T-helper 1 cell treated with Interleukin-12 subunit alpha and Interleukin-12 subunit beta and Interleukin-4 antibody, amounts not matched to agents 30 ng/mL and 1 ng/mL, for 36 hours (primary cell): ENCODE measurements around the gene ACOX1. TPM values are rescaled to one million over a fixed set of nuclear protein-coding genes. Genes with fewer than 3 reads are reported as not detected.

ENCODE experiments used
- intact Hi-C: fragments of 100-400 bp; cut with micrococcal nuclease; formaldehyde crosslinking; loops from one replicate; pipeline ENCODE4 v1.15.1; 2024
- total RNA-seq: library from RNA; stranded (reverse); gene quantifications from 2 replicates; pipeline ENCODE4 v1.2.3, GENCODE V29; 2022

ACOX1 gene
- 35.9 and 38.1 TPM in 2 replicates for total RNA-seq

DNA sequence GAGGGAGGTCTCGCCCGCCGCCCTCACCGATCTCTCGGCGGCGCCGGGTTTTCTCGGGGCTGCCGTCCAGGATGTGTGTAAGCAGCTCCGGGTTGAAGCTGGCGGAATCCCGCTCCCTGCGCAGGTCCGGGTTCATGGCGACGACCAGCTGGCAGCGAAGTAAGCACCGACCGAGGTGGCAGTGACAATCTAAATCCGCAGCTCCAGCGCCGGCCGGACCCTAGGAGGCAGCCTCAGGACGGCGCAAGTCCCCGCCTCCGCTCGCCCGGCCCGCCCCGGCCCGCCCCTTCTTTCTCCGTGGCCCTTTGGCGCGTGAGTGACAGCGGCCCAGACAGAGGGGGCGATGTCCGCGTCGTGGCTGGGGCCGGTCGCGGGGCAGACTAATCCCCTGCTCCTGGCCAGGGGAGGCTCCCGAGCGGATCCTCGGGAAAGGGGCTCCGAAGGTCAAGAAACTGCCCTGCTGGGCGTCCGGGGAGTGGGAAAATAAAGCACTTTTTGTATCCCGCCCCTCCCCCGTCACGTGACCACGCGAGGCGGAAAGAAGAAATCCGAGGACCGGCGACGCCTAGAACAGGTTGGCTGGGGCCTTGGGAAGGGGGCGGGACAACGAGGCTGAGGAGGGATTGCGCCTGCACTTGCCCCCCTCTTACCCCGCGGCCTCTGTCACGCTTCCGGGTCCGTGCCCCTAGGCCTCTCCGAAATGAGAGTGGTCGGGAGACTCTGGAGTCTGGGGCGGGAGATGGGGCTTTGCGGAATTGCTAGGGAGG is at the start of gene ACOX1, which contains the start of gene TEN1:
Gene ACOX1, minus strand, starts transcription at position 229 of the 767 bp plus-strand sequence. Its CDS starts 93 bp downstream, at position 136.
Gene TEN1, plus strand, starts transcription at position 303 of the 767 bp plus-strand sequence. CDS start 6,953 bp downstream, outside the sequence.
- intact Hi-C loops: loop anchor here (1.0 to 2.0 kb wide), 14 partner anchors 18 to 692 kb away; partner anchors contain the start of genes EXOC7, FBF1, SRP68 and TMEM94

DNA sequence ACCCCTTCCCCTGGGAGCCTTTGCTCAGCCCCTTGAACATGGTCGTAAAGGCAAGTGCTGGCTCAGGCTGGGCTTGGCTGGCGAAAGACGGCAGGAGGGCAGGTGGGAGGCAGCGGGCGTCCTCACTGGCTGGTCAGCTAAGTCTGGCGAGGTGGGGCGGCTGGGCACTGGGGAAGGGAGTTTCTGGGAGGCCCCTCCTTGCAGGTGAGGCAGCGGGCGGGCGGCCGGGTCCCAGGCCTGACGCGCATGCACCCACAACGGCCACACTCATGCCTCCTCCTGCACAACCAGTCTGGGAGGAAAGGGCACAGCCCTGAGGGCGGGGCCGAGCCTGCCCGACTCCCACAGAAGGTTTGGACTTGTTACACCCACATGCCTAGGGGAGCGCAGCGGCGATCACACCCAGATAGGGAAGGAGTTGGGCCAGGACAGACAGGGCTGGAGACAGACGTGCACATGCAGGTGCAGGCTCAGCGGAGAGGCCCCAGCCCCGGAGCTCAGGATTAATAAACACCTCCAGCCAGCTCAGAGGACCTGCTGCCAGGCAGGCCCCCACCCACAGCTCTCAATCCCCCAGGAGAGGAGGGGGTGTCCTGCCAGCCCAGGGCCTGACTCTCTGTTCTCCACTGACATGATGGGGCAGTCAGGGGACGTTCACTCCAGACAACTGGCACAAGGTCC is 48.3 kb upstream of the ACOX1 start, which contains the start of gene EVPL:
Gene EVPL, minus strand, starts transcription at position 148 of the 681 bp plus-strand sequence. Its CDS starts 108 bp downstream, at position 40.
- intact Hi-C loops: no loop called here

DNA sequence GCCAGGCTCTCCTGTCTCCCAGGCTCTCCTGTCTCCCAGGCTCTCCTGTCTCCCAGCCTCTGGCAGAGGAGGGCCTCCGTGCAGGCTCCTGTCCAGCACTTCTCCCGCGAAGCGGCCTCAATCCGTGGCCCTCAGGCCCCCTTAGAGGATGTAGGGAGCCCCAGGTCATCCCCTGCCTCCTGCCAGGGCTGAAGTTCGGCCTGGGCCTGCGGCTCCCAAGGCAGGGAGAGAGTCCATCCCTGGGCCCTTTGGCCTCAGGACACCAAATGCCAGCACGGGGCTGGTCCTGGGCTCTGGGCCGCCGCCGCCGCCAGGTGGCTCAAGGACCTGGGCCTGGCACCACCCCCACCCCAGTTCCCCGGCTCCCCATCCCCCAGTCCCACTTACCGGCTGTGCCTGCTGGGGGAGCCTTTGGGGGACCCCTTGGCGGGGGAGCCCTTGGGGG is 47.8 kb upstream of the ACOX1 start:
- intact Hi-C loops: no loop called here

DNA sequence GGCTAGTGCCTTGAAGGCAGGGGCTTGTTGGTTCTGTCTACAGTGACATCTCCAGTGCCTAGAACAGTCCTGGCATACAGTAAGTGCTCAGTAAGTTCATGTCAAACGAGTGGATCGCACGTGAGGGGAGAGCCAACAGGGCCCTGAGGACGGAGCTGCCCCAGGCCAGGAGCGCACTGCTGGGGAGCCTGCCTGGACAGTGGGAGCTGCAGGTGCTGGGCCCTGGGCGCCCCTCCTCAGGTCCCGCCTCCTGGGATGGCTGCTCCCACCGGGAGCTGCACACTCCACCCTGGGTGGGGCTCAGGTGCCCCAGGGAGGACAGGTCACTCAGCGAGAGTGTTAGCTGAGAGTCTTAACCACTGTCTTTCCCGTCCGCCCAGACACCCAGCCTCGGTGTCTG is 46.3 kb upstream of the ACOX1 start:
- intact Hi-C loops: no loop called here

DNA sequence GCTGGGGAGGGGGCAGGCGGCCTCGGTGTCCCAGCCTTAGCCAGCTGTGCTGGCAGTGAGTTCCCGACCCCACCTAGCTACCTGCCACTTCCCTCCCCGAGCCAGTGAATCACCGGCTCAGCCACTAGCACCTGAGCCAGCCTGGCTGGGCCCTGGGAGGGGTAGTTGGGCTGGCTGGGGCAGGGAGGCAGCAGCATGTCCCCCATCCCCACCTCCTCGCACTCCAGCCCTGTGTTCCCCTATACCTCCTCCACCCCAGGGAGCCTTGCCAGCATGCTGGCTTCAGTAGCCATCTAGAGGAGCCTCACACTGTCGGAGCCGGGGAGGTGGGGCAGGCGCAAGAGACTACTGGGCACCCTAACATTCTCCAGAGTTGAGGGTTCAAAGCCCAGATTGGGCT is 45.4 kb upstream of the ACOX1 start:
- intact Hi-C loops: no loop called here

DNA sequence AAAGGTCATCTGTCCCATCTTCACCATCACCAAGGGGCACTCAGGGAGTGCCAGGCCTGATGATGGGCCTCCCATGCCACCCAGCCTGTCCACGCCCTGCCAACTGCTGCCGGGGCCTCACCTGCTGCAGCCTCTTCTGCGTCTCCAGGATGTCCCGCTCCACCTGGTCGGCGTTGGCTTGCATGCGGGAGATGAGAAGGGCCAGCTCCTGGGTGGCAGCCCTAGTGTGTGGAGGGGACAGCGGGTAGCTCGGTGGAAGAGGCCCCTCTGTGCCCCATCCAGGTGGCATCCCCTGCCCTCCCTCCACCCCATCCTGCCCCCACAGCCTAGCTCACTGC is 44.9 kb upstream of the ACOX1 start:
- intact Hi-C loops: no loop called here

DNA sequence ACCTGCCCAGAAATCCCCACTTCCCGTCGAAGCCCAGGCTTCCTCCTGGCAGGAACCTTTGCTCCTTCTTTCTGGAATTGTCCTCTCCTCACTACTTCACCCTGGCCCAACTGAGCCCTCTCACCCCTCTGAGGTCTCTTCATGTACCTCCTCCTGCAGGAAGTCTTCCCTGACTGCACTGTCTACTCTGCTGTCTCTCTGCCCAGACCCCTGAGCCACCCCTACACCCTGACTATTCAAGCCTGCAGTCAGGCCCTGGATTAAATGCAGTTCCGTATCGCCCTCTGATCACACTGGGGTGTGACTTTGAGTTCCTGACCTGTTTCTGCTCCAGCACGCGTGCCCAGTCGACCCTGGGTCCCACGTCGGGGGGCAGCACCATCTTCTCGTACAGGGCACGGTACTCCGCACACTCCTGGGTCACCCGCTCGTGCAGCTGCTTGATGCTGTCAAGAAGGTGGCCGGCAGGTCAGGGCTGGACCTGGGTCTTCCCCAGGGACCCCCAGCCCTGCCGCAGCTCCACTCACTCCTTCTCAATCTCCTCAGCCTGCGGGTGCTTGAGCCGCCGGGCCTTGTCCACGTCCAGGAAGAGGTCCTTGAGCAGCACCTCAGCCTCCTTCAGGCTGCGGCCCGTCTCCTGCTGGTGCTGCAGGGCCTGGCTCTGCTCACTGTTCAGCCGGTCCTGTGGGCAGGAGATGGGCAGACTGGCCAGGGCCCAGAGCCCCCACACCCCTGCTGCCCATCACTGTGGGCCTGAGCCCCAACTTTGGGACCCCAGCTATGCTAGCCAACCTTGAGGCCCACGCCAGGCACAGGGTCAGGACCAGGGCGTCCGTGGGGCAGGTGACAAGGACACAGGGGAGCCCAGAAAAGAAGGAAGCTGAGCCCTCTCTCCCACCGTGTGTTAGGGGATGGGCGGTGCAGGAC is 44.3 kb upstream of the ACOX1 start:
- intact Hi-C loops: no loop called here

DNA sequence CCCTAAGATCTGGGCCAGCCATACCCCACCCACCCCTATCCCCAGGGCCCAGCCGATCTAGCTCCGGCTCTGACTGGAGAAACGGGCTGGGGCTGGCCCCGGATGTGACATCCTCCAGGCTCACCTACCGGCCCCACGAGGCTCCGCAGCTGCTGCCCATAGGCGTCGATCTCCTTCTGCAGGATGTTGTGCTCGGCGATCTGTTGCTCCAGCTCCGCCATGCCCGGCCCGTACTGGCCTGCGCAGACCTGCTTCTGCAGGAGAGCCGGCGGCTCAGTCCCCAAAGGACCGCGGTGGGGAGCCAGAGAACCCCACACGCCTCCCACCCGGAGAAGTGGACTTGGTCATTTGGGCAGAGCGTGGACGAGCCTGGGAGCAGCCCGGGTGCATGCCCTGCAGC is 43.3 kb upstream of the ACOX1 start:
- intact Hi-C loops: no loop called here

DNA sequence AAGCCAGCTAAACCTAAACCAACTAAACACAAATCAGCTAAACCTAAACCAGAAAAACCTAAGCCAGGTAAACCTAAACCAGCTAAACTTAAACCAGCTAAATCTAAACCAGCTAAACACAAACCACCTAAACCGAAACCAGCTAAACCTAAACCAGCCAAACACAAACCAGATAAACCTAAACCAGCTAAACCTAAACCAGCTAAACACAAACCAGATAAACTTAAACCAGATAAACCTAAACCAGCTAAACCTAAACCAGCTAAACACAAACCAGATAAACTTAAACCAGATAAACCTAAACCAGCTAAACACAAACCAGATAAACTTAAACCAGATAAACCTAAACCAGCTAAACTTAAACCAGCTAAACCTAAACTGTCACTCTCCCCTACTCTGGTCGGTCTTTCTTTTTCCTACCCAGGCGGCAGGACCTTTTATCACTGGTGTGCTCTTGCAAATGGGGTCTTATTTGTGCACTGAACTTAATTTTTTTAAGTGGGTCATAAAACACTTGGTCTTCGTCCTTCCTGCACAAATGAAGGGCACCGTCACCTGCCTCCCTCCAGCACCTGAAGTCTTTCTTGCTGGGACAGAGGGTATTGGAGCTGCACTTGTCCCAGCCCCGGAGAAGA is 41.0 kb upstream of the ACOX1 start:
- intact Hi-C loops: no loop called here

DNA sequence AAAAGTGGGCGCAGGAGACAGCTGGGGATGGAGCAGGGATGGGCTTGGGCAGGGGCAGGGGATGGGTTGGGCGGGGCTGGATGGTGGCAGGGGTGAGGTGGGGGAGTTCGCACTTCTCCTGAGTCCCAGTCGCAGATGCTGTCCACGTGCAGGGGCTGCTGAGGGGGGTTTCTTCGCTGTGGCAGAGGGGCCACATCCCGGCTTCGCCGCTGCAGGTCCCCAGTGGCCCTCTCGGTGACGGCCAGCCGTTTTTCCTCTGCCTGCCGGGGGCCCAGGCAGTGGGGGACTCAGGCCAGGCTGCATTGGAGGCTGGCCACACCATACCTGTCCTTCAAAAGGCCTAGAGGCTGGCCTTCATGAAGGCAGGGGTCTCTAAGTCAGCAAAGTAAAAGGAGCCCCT is 39.8 kb upstream of the ACOX1 start:
- intact Hi-C loops: no loop called here

DNA sequence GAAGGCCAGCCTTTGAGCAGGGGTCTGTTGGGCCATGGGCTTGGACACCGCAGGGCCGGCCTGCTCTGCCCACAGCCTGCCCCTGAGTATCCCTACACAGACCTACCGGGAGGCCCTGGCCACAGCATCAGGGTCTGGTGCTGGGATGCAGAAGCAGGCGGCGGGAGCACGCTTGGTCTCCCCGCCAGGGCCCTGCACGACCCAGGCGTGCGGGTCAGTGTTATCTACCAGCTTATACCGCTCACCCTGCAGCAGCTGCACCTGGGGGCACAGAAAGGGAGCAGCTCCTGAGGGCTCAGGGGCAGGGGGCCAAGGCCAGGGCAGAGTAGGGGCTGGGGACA is 39.3 kb upstream of the ACOX1 start:
- intact Hi-C loops: no loop called here

DNA sequence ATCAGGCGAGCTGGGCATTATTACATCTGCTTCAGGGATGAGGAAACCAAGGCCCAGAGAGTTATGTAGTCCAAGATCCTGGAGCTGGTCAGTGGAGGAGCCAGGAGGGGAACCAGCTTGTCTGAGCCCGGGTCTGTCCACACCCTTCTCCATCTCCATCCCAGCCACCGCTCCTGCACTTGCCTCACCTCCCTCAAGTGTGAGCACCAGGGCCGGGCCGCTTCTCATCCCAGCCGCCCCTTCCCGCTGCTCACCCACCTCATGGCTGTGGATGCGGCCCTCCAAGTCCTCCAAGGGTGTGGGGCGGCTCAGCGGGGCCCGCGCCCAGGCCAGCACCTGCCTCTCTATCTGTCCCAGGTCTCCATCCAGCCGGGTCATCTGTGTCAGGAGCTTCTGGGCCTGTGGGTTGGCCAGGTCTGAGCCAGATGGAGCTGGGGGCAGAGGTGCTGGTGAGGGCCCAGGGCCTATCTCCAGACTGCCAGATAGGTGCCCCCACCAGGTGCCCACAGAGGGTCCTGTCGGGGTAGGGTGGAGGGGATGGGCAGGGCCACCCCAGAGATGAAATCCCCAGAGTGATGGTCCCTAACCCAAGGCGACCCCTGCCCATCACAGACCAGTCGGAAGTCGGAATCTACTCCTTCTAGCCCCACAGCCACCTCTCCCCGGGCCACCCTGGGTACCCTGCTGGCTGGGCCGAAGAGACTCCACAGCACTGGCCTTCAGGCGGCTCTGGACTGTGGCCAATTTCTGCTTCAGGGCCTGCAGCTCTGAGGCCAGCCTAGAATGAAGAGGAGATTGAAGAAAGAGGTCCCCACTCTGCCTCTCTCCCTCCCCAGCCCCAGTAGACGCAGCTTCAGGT is 38.7 kb upstream of the ACOX1 start:
- intact Hi-C loops: no loop called here

DNA sequence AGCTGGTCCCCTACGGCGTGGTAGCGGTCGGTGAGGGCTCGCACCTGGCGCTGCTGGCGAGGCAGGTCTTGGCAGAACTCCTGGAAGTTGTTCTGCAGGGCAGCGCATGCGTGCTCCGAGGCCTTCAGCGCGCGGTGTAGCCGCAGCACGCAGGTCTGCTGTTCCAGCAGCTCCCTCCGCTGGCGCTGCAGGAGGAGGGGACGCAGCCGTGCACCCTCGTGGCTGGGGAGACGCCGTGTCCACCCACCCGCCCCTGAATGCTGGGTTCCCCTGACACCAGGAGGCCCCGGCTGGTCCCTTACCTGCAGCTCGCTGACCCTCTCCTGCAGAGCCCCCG is 35.9 kb upstream of the ACOX1 start:
- intact Hi-C loops: loop anchor here (1.0 to 5.0 kb wide), 4 partner anchors 92 to 382 kb away; no protein-coding TSS in a partner anchor

DNA sequence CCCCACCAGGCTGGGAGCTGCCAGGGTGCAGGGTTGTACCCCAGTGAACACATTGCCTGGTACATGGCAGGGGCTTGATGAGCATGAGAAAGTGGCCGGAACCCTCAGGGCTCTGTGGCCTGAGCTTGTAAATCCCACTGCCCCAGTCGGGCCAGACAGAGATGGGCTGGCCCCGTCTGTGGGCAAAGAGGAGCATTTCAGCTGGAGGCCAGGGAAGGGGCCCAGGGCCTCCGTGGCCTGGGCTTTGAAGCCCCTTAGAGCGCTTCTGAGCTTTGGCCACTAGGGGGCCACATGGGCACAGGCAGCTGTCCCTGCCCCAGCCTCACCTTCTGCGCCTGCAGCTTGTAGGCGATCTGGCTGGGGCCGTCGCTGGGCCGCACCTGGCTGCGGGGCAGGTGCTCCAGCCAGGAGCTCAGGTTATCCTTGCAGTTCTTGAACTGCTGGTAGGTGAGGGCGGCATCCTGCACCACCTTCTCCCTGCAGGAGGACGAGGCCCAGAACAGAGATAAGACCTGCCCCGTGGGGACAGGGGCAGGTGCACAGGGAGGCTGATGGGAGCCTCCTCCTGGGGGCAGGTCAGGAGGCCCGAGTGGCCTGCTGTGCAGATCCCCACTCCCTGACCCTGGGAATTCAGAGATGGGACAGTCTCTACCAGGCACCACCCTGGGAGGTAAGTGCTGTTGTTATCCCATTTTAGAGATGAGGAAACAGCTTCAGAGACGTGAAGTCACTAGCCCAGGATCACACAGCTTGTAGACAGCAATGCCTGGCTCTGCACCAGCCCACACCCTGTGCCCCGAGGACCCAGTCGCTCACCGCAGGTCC is 35.3 kb upstream of the ACOX1 start:
- intact Hi-C loops: loop anchor here (1.0 to 5.0 kb wide), 4 partner anchors 93 to 383 kb away; no protein-coding TSS in a partner anchor

DNA sequence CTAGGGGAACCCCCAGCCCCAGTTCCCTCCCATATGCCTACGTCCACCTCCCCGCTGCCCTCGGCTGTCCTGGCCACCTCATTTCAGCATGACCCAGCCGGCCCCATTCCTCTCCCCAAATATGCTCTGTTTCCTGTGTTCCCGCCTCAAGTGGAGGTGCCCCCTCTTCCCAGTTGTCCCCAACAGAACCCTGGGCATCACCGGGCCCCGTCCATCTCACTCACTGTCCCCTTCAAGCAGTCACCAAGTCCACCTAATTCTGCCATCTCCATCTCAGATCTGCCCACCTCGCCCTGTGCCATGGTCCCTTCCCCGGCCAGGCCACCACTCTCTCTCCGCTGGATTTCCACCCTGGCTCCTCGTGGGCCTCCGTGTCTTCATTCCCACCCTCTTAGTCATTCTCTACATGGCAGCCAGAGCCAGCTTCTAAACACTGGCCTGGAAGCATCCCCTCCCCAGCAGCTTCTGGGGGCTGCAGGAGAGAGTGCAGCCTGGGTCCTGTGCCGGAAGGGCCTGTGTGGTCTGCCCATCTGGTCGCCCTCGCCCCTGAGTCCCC is 34.5 kb upstream of the ACOX1 start:
- intact Hi-C loops: loop anchor here (5.0 kb wide), 2 partner anchors 94 to 384 kb away; no protein-coding TSS in a partner anchor

DNA sequence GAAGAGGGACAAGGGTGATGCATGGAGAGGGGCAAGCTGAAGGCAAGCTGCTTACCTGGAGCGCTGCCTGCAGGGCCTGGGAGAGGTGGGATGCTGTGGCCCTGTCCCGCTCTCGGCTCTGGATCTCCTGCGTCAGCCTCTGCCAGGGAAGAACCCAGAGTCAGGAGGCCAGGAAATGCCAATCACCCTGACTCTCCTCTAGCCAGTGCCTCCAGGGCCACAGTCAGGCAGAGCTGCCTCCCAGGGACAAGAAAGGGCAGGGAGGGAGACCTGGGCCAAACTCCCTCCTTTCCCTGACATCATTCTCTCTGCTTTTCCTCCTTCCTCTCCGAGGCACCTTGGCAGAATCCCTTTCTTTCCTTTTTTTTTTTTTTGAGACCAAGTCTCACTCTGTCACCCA is 33.0 kb upstream of the ACOX1 start:
- intact Hi-C loops: loop anchor here (5.0 kb wide), 2 partner anchors 95 to 385 kb away; no protein-coding TSS in a partner anchor

DNA sequence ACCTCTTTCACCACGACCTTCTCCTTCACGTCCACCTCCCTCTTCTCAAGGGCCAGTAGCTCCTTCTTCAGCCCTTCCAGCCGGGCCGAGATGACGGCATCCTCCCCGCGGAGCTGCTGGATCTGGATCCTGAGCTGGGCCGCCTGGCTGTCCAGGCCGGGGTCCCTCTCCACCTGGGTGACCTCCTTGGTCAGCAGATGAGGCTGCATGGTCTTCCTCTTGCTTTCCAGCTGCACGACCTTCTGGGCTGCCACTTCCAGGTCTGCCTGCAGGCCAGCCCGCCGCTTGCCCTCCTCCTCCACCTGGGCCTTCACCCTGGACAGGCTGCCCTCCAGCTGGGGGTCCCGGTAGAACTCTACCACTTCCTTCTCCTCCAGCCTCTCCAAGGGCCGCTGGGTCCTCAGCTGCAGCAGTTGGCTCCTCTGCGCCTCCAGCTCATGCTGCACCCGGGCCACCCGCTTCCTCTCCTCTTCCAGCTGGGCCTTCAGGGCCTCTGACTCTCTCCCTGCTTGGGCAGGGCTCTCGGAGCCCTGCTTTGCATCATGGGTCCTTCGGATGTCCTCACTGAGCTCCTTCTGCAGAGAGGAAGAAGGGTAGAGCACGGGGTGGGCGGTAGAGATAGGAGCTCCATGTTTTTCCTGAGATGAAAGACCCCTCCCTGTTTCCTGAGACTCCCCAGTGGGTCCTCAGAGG is 31.1 kb upstream of the ACOX1 start:
- intact Hi-C loops: loop anchor here (5.0 kb wide), 2 partner anchors 97 to 387 kb away; no protein-coding TSS in a partner anchor

DNA sequence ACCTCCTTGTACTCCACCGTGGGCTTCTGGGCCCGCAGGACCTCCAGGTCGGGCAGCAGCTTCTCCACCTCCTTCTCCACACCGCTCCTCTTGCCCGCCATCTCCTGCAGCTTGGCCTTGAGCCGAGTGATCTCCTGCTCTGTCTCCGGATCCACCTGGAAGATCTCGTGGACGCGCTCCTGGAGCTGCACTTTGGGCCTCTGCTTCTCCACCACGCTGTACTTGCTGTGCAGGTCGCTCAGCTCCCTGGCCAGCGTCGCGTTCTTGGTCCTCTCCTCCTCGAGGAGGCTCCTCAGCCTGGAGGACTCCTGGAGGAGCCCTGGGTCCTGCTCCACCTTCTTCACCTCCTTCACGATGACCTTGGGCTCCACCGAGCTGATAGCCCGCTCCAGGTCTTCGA is 30.5 kb upstream of the ACOX1 start:
- intact Hi-C loops: no loop called here
